Upper lobe of left lung (tissue), 6 donors: ENCODE results near the gene PTK6. TPM values are rescaled to one million over a fixed set of nuclear protein-coding genes. Genes with fewer than 3 reads are reported as not detected.

Experiments
- ATAC-seq, 2 donors: fragments of 200-7000 bp; cut with Tn5 transposase; one replicate each; pipeline ENCODE4 v1.9.1; 2022; ENCODE audit warnings: mild to moderate bottlenecking in 2 of 2, moderate library complexity in 2 of 2; ENCODE audit not compliant: low FRiP score in 2 of 2
- DNase-seq, 2 donors: peaks; one replicate each; pipeline ENCODE4 v3.0.0-alpha.2; 2019 to 2020
- H3K27ac ChIP-seq, 4 donors: fragments of 200-600 bp; sonication (generic); one replicate each; pipeline ENCODE4 v1.5.1; 2016 to 2019
- H3K27me3 ChIP-seq, 4 donors: fragments of 200-600 bp; sonication (generic); one replicate each; pipeline ENCODE4 v1.5.1; 2017 to 2019
- H3K36me3 ChIP-seq, 4 donors: fragments of 200-600 bp; sonication (generic); one replicate each; pipeline ENCODE4 v1.5.1; 2016 to 2019
- H3K4me1 ChIP-seq, 4 donors: fragments of 200-600 bp; sonication (generic); one replicate each; pipeline ENCODE4 v1.5.1; 2018 to 2019
- H3K4me3 ChIP-seq, 4 donors: fragments of 200-600 bp; sonication (generic); one replicate each; pipeline ENCODE4 v1.5.1; 2017 to 2019; ENCODE audit warnings: mild to moderate bottlenecking in 2 of 4, moderate library complexity in 1 of 4
- H3K9me3 ChIP-seq, 4 donors: fragments of 200-600 bp; sonication (generic); one replicate each; pipeline ENCODE4 v1.5.1; 2018 to 2019
- EP300 ChIP-seq, 4 donors: sonication (generic); formaldehyde crosslinking; IDR thresholded peaks; one replicate each; pipeline ENCODE4 v1.5.1; 2017; ENCODE audit warnings: antibody characterized with exemption in 4 of 4, control low read depth in 2 of 4
- POLR2A ChIP-seq, 4 donors: fragments of 450-650 bp; IDR thresholded peaks; one replicate each; pipeline ENCODE4 v1.5.1; 2016 to 2017; ENCODE audit warnings: antibody characterized with exemption in 4 of 4, mild to moderate bottlenecking in 2 of 4
- POLR2AphosphoS5 ChIP-seq, 2 donors: sonication (generic); formaldehyde crosslinking; IDR thresholded peaks; one replicate each; pipeline ENCODE4 v1.5.1; 2017; ENCODE audit warnings: antibody characterized with exemption in 2 of 2
- WGBS, 2 donors: methylation state at CpG; one replicate each; pipeline ENCODE4 v1.1.5; 2017 to 2018; 5-methylcytosine and 5-hydroxymethylcytosine counted together
- total RNA-seq, 6 donors: library from RNA; depleted of rRNA in 4 of 6; stranded (reverse); fragments of >200 nt in 4 of 6; gene quantifications; one replicate each; pipeline versions ENCODE4 v1.1.0 to v1.2.1, GENCODE V29; 2016 to 2021
- TF ChIP-seq, protein P1 (sequence below), 6 experiments: fragments of 450-650 bp in 4 of 6; fragments of 200-600 bp in 2 of 6; sonication (generic) in 2 of 6; IDR thresholded peaks; one replicate each; pipeline ENCODE4 v1.5.1; 2016 to 2019; ENCODE audit warnings: antibody characterized with exemption in 6 of 6
- donor health status: DM: no; HTN: no; CAD: no; lungs with moderate emphysema.
- donor health status: DM: no; HTN: yes; CAD: no; lungs with severe emphysema.

PTK6 gene
- total RNA-seq, 6 donors from 2014 or later = 3.3 to 9.8 (median 6.0) TPM

DNA sequence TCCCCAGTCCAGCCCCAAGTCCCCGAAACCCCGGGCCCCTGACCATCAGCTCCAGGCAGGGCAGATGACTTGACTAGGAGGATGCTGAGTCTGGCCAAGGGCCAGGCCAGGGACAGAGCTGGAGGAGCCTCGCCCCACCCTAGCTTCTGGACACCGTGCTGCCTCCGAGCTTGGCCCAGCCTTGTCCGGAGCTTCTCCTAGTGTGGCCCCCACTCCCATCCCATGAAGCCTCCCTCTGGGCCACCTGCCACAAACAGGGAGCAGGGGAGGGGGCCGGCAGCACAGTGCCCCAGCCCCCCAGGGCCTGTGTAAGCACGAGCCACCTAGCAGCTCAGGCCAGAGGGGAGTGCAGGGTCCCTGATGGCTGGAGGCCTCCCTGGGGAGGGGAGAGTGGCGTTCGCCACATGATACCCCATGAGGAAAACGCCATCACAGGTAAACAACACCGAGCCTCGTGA is 43.6 kb downstream of the PTK6 start:
- H3K27me3 ChIP-seq = peaks cover 0 to 36% (median 20%) of the 10 kb centered on the region in 4 donors
- WGBS, 2 donors = 50 to 76% methylated on average over 5 to 10 of the region's 13 CpGs
- H3K4me1 ChIP-seq = peaks cover 14 to 29% (median 16%) of the 10 kb centered on the region in 4 donors
- H3K4me3 ChIP-seq = no peak overlapping the region
- ATAC-seq (no peak), DNase-seq (peak in 1 of 2 donors; percentile 56)
- no peaks in the 10 kb centered on the region for H3K36me3 ChIP-seq
- no peak for TF ChIP-seq POLR2A (IDR thresholded peaks at IDR 0.05)
- no peak for TF ChIP-seq EP300 (IDR thresholded peaks at IDR 0.05)
- no peak for TF ChIP-seq POLR2AphosphoS5 (IDR thresholded peaks at IDR 0.05)
- TF ChIP-seq, protein P1, sequence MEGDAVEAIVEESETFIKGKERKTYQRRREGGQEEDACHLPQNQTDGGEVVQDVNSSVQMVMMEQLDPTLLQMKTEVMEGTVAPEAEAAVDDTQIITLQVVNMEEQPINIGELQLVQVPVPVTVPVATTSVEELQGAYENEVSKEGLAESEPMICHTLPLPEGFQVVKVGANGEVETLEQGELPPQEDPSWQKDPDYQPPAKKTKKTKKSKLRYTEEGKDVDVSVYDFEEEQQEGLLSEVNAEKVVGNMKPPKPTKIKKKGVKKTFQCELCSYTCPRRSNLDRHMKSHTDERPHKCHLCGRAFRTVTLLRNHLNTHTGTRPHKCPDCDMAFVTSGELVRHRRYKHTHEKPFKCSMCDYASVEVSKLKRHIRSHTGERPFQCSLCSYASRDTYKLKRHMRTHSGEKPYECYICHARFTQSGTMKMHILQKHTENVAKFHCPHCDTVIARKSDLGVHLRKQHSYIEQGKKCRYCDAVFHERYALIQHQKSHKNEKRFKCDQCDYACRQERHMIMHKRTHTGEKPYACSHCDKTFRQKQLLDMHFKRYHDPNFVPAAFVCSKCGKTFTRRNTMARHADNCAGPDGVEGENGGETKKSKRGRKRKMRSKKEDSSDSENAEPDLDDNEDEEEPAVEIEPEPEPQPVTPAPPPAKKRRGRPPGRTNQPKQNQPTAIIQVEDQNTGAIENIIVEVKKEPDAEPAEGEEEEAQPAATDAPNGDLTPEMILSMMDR (IDR thresholded peaks at IDR 0.05) = no peak
- no peaks in the 10 kb centered on the region for H3K9me3 ChIP-seq
- H3K27ac ChIP-seq = no peak overlapping the region

DNA sequence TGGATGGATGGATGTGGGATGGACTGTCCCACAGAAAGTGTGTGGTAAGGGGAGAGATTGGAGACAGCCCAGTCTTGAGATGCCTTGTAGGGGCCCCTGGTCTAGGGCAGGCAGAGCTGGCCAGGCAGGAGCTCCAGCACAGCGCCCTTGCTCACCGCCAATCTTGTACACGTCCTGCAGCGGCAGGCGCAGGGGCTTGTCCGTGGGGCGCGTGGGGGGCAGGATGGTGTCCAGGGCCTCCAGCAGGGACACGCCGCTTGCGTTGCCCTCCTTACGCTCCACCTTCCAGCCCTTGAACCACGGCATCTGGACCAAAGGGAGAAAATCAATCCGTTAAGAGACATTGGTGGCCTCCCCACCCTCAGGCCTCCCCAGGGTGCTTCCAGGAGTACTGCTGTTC is 44.2 kb downstream of the PTK6 start:
- DNase-seq = peak in 1 of 2 donors; percentile 70
- ATAC-seq = no peak
- no peak overlapping the region for H3K4me3 ChIP-seq
- TF ChIP-seq POLR2AphosphoS5 (IDR thresholded peaks at IDR 0.05) (no peak), EP300 (IDR thresholded peaks at IDR 0.05) (no peak), POLR2A (IDR thresholded peaks at IDR 0.05) (no peak)
- TF ChIP-seq, protein P1 (IDR thresholded peaks at IDR 0.05) = no peak
- 92 to 96% methylated on average over 14 of the region's 14 CpGs for WGBS, 2 donors
- peaks cover 10 to 28% (median 11%) of the 10 kb centered on the region in 4 donors for H3K4me1 ChIP-seq
- no peaks in the 10 kb centered on the region for H3K36me3 ChIP-seq
- H3K9me3 ChIP-seq = no peaks in the 10 kb centered on the region
- H3K27me3 ChIP-seq = peaks cover 0 to 34% (median 18%) of the 10 kb centered on the region in 4 donors
- no peak overlapping the region for H3K27ac ChIP-seq

DNA sequence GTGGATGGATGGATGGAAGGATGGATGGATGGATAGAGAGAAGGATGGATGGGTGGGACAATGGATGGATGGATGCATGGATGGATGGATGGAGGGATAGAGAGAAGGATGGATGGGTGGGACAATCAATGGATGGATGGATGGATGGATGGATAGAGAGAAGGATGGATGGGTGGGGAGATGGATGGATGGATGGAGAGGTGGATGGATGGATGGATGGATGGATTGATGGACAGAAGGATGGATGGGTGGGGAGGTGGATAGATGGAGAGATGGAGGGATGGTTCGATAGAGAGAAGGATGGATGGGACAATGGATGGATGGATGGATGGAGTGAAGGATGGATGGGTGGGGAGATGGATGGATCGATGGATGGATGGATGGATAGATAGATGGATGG is 44.7 kb downstream of the PTK6 start:
- WGBS, 2 donors = 88 to 94% methylated on average over 2 of the region's 2 CpGs
- no peak for DNase-seq
- peaks cover 0 to 34% (median 20%) of the 10 kb centered on the region in 4 donors for H3K27me3 ChIP-seq

DNA sequence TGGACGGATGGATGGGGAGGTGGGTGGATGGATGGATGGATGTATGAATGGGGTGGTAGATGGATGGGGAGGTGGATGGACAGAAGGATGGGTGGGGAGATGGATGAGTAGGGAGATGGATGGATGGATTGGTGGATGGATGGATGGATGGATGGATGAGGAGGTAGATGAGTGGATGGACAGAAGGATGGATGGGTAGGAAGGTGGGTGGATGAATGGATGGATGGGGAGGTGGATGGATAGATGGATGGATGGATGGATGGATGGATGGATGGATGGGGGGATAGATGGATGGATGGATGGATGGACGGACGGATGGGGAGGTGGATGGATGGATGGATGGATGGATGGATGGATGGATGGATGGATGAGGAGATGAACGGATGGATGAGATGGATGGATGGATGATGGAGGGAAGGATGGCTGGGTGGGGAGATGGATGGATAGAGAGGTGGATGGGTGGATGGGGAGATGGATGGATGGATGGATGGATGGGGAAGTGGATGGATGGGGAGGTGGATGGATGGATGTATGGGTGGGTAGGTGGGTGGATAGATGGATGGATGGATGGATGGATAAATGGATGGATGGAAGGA is 45.4 kb downstream of the PTK6 start:
- DNase-seq (no peak), ATAC-seq (no peak)
- H3K27me3 ChIP-seq = peaks cover 0 to 33% (median 18%) of the 10 kb centered on the region in 4 donors
- H3K4me3 ChIP-seq = no peak overlapping the region
- H3K36me3 ChIP-seq = no peaks in the 10 kb centered on the region
- H3K9me3 ChIP-seq = no peaks in the 10 kb centered on the region
- H3K27ac ChIP-seq = no peak overlapping the region
- TF ChIP-seq POLR2A (IDR thresholded peaks at IDR 0.05) (no peak), EP300 (IDR thresholded peaks at IDR 0.05) (no peak), POLR2AphosphoS5 (IDR thresholded peaks at IDR 0.05) (no peak)
- TF ChIP-seq, protein P1 (IDR thresholded peaks at IDR 0.05) = no peak
- peaks cover 8 to 20% (median 10%) of the 10 kb centered on the region in 4 donors for H3K4me1 ChIP-seq
- WGBS, 2 donors = 51 to 80% methylated on average over 4 of the region's 4 CpGs

More for the DNA sequence above, 44.7 kb downstream of the PTK6 start:
- Histone ChIP-seq H3K4me3 (no peak overlapping the region), H3K27ac (no peak overlapping the region), H3K4me1 (peaks cover 8 to 23% (median 10%) of the 10 kb centered on the region in 4 donors), H3K9me3 (no peaks in the 10 kb centered on the region), H3K36me3 (no peaks in the 10 kb centered on the region)
- ATAC-seq = no peak
- TF ChIP-seq POLR2AphosphoS5 (IDR thresholded peaks at IDR 0.05) (no peak), POLR2A (IDR thresholded peaks at IDR 0.05) (no peak), EP300 (IDR thresholded peaks at IDR 0.05) (no peak)
- TF ChIP-seq, protein P1 (IDR thresholded peaks at IDR 0.05) = no peak

DNA sequence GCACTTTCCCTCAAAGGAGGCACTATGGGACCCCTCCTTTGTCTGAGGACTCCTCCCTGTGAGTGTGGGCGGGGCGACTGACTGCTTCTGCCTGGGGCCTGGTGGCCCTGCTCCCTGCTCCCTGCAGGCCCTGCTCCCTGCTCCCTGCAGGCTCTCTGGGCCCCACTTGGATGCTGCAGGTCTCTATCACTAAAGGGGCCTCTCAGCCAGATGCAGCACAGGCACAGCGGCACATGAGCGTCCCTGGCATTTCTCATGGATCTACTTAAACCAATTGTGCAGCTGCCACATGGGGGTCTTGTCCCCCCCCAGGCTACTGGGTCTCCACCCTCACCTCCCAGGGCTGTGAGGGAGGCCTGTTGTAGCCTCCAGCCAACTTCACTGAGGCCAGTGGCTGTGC is 46.1 kb downstream of the PTK6 start:
- Histone ChIP-seq H3K4me1 (peaks cover 2 to 13% (median 4%) of the 10 kb centered on the region in 4 donors), H3K27me3 (peaks cover 0 to 31% (median 18%) of the 10 kb centered on the region in 4 donors), H3K4me3 (no peak overlapping the region), H3K36me3 (no peaks in the 10 kb centered on the region), H3K27ac (no peak overlapping the region), H3K9me3 (no peaks in the 10 kb centered on the region)
- DNase-seq = no peak
- ATAC-seq = no peak
- TF ChIP-seq, protein P1 (IDR thresholded peaks at IDR 0.05) = no peak
- TF ChIP-seq POLR2AphosphoS5 (IDR thresholded peaks at IDR 0.05) = no peak
- no peak for TF ChIP-seq POLR2A (IDR thresholded peaks at IDR 0.05)
- 82 to 97% methylated on average over 4 of the region's 4 CpGs for WGBS, 2 donors
